ENCODE results near the gene TNS1.

TNS1 gene

GRCh38 chr2:218015586-218016521, 13.1 kb upstream of the TNS1 start:
- no peak for DNase-seq (ENCODE audit: low read depth in 2 of 3, low spot score in 2 of 3)

GRCh38 chr2:218014706-218015585, 12.2 kb upstream of the TNS1 start:
- DNase-seq (ENCODE audit: low read depth in 2 of 3, low spot score in 2 of 3) = no peak

- no peak for DNase-seq (ENCODE audit: low read depth in 2 of 3, low spot score in 2 of 3)
Measured at GRCh38 chr2:218013289-218013688, 10.5 kb upstream of the TNS1 start.

GRCh38 chr2:218012284-218012683, 9.5 kb upstream of the TNS1 start:
- DNase-seq (ENCODE audit: low read depth in 2 of 3, low spot score in 2 of 3) = no peak

- no peak for DNase-seq (ENCODE audit: low read depth in 2 of 3, low spot score in 2 of 3)
Measured at GRCh38 chr2:218011653-218012040, 8.9 kb upstream of the TNS1 start.

- DNase-seq (ENCODE audit: low read depth in 2 of 3, low spot score in 2 of 3) = no peak
Measured at GRCh38 chr2:218010984-218011652, 8.3 kb upstream of the TNS1 start.

GRCh38 chr2:218010140-218010983, 7.6 kb upstream of the TNS1 start:
- DNase-seq (ENCODE audit: low read depth in 2 of 3, low spot score in 2 of 3) = no peak

- no peak for DNase-seq (ENCODE audit: low read depth in 2 of 3, low spot score in 2 of 3)
Measured at GRCh38 chr2:218009765-218010139, 7.0 kb upstream of the TNS1 start.

- no peak for DNase-seq (ENCODE audit: low read depth in 2 of 3, low spot score in 2 of 3)
Measured at GRCh38 chr2:218009231-218009630, 6.4 kb upstream of the TNS1 start.

GRCh38 chr2:218008060-218009040, 5.6 kb upstream of the TNS1 start:
- no peak for DNase-seq (ENCODE audit: low read depth in 2 of 3, low spot score in 2 of 3)

GRCh38 chr2:218006741-218007140, 3.9 kb upstream of the TNS1 start:
- DNase-seq (ENCODE audit: low read depth in 2 of 3, low spot score in 2 of 3) = no peak

GRCh38 chr2:218005486-218005885, 2.7 kb upstream of the TNS1 start:
- no peak for DNase-seq (ENCODE audit: low read depth in 2 of 3, low spot score in 2 of 3)

GRCh38 chr2:218005028-218005427, 2.2 kb upstream of the TNS1 start:
- DNase-seq (ENCODE audit: low read depth in 2 of 3, low spot score in 2 of 3) = no peak

GRCh38 chr2:218003981-218004419, 1.2 kb upstream of the TNS1 start:
- DNase-seq (ENCODE audit: low read depth in 2 of 3, low spot score in 2 of 3) = no peak

GRCh38 chr2:218003281-218003944, 618 bp upstream of the TNS1 start:
- no peak for DNase-seq (ENCODE audit: low read depth in 2 of 3, low spot score in 2 of 3)

GRCh38 chr2:218002143-218002844, 501 bp downstream of the TNS1 start:
- DNase-seq (ENCODE audit: low read depth in 2 of 3, low spot score in 2 of 3) = no peak

GRCh38 chr2:218001629-218002028, 1.2 kb downstream of the TNS1 start:
- no peak for DNase-seq (ENCODE audit: low read depth in 2 of 3, low spot score in 2 of 3)

- no peak for DNase-seq (ENCODE audit: low read depth in 2 of 3, low spot score in 2 of 3)
Measured at GRCh38 chr2:218000136-218000535, 2.7 kb downstream of the TNS1 start.

Data from activated CD8-positive, alpha-beta memory T cell treated with anti-CD3 and anti-CD28 coated beads for 48 hours (primary cell).